Measurements from ENCODE around the gene STEAP3.

STEAP3 gene

GRCh38 chr2:119216994-119217393, 6.6 kb upstream of the STEAP3 start:
- no peak for TF ChIP-seq REST (IDR thresholded peaks at IDR 0.05; ENCODE audit: insufficient read depth in 1 of 2, low read depth in 2 of 2, low read length in 2 of 2)
- TF ChIP-seq SIN3A (IDR thresholded peaks at IDR 0.05; ENCODE audit: borderline replicate concordance, insufficient read depth, low read length) = no peak
- TF ChIP-seq TAF1 (IDR thresholded peaks at IDR 0.05; ENCODE audit: borderline replicate concordance, insufficient read depth, low read length) = no peak

- TF ChIP-seq SIN3A (IDR thresholded peaks at IDR 0.05; ENCODE audit: borderline replicate concordance, insufficient read depth, low read length) (no peak), FOXP2 (optimal IDR thresholded peaks at IDR 0.05; ENCODE audit: borderline replicate concordance, extremely low read depth, extremely low read length, insufficient read depth) (no peak), REST (IDR thresholded peaks at IDR 0.05; ENCODE audit: insufficient read depth in 1 of 2, low read depth in 2 of 2, low read length in 2 of 2) (no peak), POLR2AphosphoS5 (IDR thresholded peaks at IDR 0.05; ENCODE audit: low read depth, low read length) (no peak), TAF1 (IDR thresholded peaks at IDR 0.05; ENCODE audit: borderline replicate concordance, insufficient read depth, low read length) (no peak)
Observed at GRCh38 chr2:119218478-119219064, 5.1 kb upstream of the STEAP3 start.

DNA sequence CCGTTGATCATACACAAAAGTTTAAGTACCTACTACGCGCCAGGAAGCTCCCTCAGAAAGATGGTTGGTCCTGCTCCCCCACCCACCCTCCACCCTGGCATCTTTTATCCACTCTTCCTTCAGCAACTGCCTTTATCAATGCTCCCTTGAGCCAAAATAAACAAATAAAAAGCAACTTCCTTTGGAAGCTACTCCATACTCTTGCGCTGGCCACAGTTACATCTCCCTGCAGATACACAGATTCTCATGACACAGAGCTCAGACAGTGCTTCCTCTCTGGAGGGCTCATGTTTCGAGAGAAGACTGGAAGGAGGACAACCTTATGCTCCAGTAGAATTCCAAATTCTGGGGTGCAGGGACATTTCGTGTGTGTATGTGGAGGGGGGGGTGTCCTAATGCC, 3.8 kb upstream of the STEAP3 start:
- TF ChIP-seq REST (IDR thresholded peaks at IDR 0.05; ENCODE audit: insufficient read depth in 1 of 2, low read depth in 2 of 2, low read length in 2 of 2) = no peak
- TF ChIP-seq FOXP2 (optimal IDR thresholded peaks at IDR 0.05; ENCODE audit: borderline replicate concordance, extremely low read depth, extremely low read length, insufficient read depth) = no peak
- no peak for TF ChIP-seq SIN3A (IDR thresholded peaks at IDR 0.05; ENCODE audit: borderline replicate concordance, insufficient read depth, low read length)
- no peak for TF ChIP-seq TAF1 (IDR thresholded peaks at IDR 0.05; ENCODE audit: borderline replicate concordance, insufficient read depth, low read length)
- TF ChIP-seq POLR2AphosphoS5 (IDR thresholded peaks at IDR 0.05; ENCODE audit: low read depth, low read length) = no peak

- no peak for TF ChIP-seq TAF1 (IDR thresholded peaks at IDR 0.05; ENCODE audit: borderline replicate concordance, insufficient read depth, low read length)
- TF ChIP-seq SIN3A (IDR thresholded peaks at IDR 0.05; ENCODE audit: borderline replicate concordance, insufficient read depth, low read length) = no peak
- TF ChIP-seq REST (IDR thresholded peaks at IDR 0.05; ENCODE audit: insufficient read depth in 1 of 2, low read depth in 2 of 2, low read length in 2 of 2) = no peak
- TF ChIP-seq FOXP2 (optimal IDR thresholded peaks at IDR 0.05; ENCODE audit: borderline replicate concordance, extremely low read depth, extremely low read length, insufficient read depth) = no peak
- no peak for TF ChIP-seq POLR2AphosphoS5 (IDR thresholded peaks at IDR 0.05; ENCODE audit: low read depth, low read length)
Observed at GRCh38 chr2:119220720-119221301, 2.8 kb upstream of the STEAP3 start.

Data from PFSK-1 (cell line).